ENCODE results near the gene NAP1L4.
A peak's percentile ranks its signal among the peaks of the same experiment; 100 is the strongest.

NAP1L4 gene

DNA sequence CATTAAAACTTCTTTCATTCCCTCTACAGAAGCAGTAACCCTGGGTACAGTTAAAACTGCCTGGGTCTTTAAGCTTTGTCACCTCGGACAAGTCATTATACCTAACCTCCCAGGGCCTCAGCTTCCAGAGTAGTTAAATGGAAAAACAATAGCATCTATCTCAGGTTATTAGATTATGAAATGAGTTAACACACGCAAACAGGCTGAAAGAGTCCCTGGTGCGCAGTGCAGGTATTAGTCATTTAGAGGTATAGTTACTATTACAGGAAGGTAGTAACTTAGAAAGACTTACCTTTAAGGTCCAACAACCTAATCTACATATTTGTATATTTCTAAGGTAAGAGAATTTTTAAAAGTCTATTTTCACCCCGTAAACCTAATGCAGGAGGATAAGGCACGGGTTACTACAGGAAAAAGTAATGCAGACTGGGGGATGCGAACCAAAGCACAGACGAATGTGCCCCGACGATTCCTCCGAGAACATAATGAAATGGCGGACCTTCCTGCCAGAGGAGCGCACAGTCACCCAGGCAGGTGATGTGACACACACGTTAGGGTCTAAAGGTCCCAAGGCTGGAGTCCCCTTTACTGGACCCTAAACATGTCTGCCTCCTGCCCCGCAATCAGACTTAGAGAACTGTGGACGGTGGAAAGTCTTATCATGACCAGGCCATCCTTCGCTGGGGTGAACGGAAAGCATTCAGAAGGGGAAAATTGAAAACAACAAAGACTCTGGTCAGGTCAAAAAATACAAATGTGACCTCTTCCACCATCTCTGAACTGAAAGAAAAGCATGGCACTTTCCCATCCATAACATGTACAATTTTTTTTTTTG is 1.3 kb downstream of the NAP1L4 start:
- Histone ChIP-seq H3K27ac (peak overlapping the region; percentile 84), H3K9ac (peak overlapping the region; percentile 86), H3K4me2 (peak overlapping the region; percentile 77), H3K79me2 (ENCODE audit: insufficient read depth, low read depth) (peaks cover 60% of the 10 kb centered on the region), H4K20me1 (ENCODE audit: insufficient read depth) (peaks cover 9% of the 10 kb centered on the region), H3K36me3 (ENCODE audit: insufficient read depth) (peaks cover 3% of the 10 kb centered on the region; the same call in 1 of the 2 replicates), H2AFZ (ENCODE audit: low read depth) (no peak overlapping the region), H3K4me1 (ENCODE audit: low read depth, poor library complexity, severe bottlenecking) (peaks cover 43% of the 10 kb centered on the region), H3K27me3 (ENCODE audit: insufficient read depth, low read depth) (no peaks in the 10 kb centered on the region), H3K4me3 (IDR thresholded peaks at IDR 0.05; ENCODE audit: insufficient read depth, low read depth, low read length) (no peak overlapping the region)
- TF ChIP-seq, protein P1, sequence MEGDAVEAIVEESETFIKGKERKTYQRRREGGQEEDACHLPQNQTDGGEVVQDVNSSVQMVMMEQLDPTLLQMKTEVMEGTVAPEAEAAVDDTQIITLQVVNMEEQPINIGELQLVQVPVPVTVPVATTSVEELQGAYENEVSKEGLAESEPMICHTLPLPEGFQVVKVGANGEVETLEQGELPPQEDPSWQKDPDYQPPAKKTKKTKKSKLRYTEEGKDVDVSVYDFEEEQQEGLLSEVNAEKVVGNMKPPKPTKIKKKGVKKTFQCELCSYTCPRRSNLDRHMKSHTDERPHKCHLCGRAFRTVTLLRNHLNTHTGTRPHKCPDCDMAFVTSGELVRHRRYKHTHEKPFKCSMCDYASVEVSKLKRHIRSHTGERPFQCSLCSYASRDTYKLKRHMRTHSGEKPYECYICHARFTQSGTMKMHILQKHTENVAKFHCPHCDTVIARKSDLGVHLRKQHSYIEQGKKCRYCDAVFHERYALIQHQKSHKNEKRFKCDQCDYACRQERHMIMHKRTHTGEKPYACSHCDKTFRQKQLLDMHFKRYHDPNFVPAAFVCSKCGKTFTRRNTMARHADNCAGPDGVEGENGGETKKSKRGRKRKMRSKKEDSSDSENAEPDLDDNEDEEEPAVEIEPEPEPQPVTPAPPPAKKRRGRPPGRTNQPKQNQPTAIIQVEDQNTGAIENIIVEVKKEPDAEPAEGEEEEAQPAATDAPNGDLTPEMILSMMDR (conservative IDR thresholded peaks at IDR 0.05; ENCODE audit: low read depth, low read length) = no peak

GRCh38 chr11:2989551-2989950 is 2.6 kb downstream of the NAP1L4 start:
- H3K79me2 ChIP-seq (ENCODE audit: insufficient read depth, low read depth) = peaks cover 73% of the 10 kb centered on the region

GRCh38 chr11:2989006-2989405 is 3.1 kb downstream of the NAP1L4 start:
- H3K79me2 ChIP-seq (ENCODE audit: insufficient read depth, low read depth) = peaks cover 78% of the 10 kb centered on the region
- peak overlapping the region; percentile 84 for H3K27ac ChIP-seq
- peak overlapping the region; percentile 77 for H3K4me2 ChIP-seq
- H3K4me3 ChIP-seq (IDR thresholded peaks at IDR 0.05; ENCODE audit: insufficient read depth, low read depth, low read length) = no peak overlapping the region
- TF ChIP-seq, protein P1 (conservative IDR thresholded peaks at IDR 0.05; ENCODE audit: low read depth, low read length) = no peak
- no peak overlapping the region for H2AFZ ChIP-seq (ENCODE audit: low read depth)
- peaks cover 61% of the 10 kb centered on the region for H3K4me1 ChIP-seq (ENCODE audit: low read depth, poor library complexity, severe bottlenecking)
- H4K20me1 ChIP-seq (ENCODE audit: insufficient read depth) = peaks cover 26% of the 10 kb centered on the region
- H3K27me3 ChIP-seq (ENCODE audit: insufficient read depth, low read depth) = no peaks in the 10 kb centered on the region
- peak overlapping the region; percentile 86 for H3K9ac ChIP-seq
- H3K36me3 ChIP-seq (ENCODE audit: insufficient read depth) = peaks cover 3% of the 10 kb centered on the region; the same call in 1 of the 2 replicates

More at GRCh38 chr11:2989551-2989950, 2.6 kb downstream of the NAP1L4 start:
- H4K20me1 ChIP-seq (ENCODE audit: insufficient read depth) = peaks cover 22% of the 10 kb centered on the region
- no peaks in the 10 kb centered on the region for H3K27me3 ChIP-seq (ENCODE audit: insufficient read depth, low read depth)
- peak overlapping the region; percentile 84 for H3K27ac ChIP-seq
- H2AFZ ChIP-seq (ENCODE audit: low read depth) = no peak overlapping the region
- peaks cover 3% of the 10 kb centered on the region; the same call in 1 of the 2 replicates for H3K36me3 ChIP-seq (ENCODE audit: insufficient read depth)
- H3K9ac ChIP-seq = peak overlapping the region; percentile 86
- peak overlapping the region; percentile 77 for H3K4me2 ChIP-seq
- no peak overlapping the region for H3K4me3 ChIP-seq (IDR thresholded peaks at IDR 0.05; ENCODE audit: insufficient read depth, low read depth, low read length)
- TF ChIP-seq, protein P1 (conservative IDR thresholded peaks at IDR 0.05; ENCODE audit: low read depth, low read length) = no peak
- H3K4me1 ChIP-seq (ENCODE audit: low read depth, poor library complexity, severe bottlenecking) = peaks cover 56% of the 10 kb centered on the region

DNA sequence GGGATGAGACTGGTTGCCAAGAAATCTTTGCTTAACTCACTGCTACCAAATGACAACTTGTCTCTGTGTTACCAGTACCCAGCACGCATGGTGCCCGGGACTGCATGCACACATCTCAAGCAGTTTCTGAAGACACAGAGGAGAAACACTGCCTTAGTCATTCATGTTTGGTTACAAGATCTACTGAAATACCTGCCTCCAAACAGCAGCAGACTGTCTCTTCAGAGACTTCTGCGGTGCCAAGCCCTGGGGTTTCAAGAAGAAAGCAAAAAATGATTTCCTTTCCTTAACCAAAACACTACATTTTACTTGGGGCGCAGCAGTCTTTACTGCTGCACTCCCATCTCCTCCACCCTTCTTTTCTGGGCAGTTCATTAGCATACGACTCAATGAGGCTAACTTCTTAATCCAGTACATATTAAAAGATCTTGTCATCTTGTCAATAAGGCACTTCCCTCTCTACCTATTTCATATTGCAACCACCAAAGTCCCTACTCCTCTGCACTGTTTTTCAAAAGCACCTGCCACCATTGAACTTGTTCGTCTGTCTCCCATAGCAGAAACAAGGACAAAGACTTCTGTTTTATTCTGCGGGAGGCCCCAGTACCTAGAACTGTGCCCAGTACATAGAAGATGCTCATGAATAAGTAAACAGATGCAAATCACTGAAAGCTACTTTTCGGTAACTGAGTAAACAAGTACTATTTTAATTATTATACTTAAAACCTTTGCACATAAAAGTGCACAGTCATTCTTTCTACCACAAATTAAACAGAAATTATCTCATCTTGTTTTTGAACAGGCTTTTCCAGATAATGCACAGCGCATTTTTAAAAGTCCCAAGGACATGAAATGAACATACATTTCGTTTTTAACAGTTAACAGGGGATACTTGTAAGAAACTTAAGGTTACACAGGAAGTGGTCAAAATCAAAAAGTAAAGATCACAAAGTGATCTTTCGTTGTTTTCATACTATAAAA is 4.0 kb downstream of the NAP1L4 start:
- Histone ChIP-seq H2AFZ (ENCODE audit: low read depth) (no peak overlapping the region), H3K27ac (peak overlapping the region; percentile 84), H3K27me3 (ENCODE audit: insufficient read depth, low read depth) (no peaks in the 10 kb centered on the region), H3K9ac (peak overlapping the region; percentile 86), H3K4me3 (IDR thresholded peaks at IDR 0.05; ENCODE audit: insufficient read depth, low read depth, low read length) (no peak overlapping the region), H3K36me3 (ENCODE audit: insufficient read depth) (peaks cover 3% of the 10 kb centered on the region; the same call in 1 of the 2 replicates), H3K4me2 (peak overlapping the region; percentile 77), H3K79me2 (ENCODE audit: insufficient read depth, low read depth) (peaks cover 86% of the 10 kb centered on the region), H3K4me1 (ENCODE audit: low read depth, poor library complexity, severe bottlenecking) (peaks cover 69% of the 10 kb centered on the region), H4K20me1 (ENCODE audit: insufficient read depth) (peaks cover 31% of the 10 kb centered on the region)
- TF ChIP-seq, protein P1 (conservative IDR thresholded peaks at IDR 0.05; ENCODE audit: low read depth, low read length) = no peak

All from KMS-11 (cell line).